Dermis microvascular lymphatic vessel endothelial cell (primary cell): ENCODE data around the gene ATP7B. TPM values are rescaled to one million over a fixed set of nuclear protein-coding genes. Genes with fewer than 3 reads are reported as not detected.
A peak's percentile ranks its signal among the peaks of the same experiment; 100 is the strongest.

Source experiments
- DNase-seq, 2 donors: peaks; one replicate each; pipeline versions ENCODE4 v3.0.0 to v3.0.0-alpha.2; 2010; ENCODE audit warnings: low read depth in 2 of 2
- total RNA-seq: library from RNA; depleted of rRNA; stranded (reverse); fragments of >200 nt; gene quantifications from 2 replicates; pipeline ENCODE4 v1.2.1, GENCODE V29; 2014

ATP7B gene
- total RNA-seq, 1 donor from 2014 or later: 5.1 TPM

DNA sequence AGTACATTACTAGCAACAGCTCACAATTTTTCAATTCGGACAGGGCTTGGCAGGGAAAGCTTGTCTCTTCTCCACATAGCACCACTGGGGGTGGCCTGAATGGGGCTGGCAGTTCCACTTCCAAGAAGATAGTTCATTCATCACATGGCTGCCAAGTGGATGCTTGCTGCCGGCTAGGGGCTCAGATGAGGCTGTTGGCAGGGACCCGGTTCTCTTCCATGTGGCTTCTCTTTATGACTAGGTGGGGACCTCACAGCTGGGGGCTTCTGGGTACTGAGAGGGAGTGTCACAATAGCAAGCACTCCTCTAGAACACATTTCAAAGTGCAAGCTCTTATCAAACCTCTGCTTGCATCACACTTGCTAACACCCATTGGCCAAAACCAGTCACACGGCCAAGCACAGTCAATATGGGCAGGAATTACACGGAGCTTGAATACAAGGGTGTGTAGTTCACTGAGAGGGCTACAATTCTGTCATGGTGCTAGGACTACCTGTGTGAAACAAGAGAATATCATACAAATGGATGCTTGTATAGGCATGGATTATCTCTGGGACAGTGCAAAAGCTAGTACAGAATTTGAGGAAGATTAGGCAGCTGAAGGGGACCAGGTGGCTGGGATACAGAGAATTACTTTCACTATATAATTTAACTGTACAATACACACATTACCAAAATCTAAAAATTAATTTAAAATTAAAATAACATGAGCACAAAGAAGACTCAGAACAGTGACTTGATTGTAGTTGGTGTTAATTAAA is 32.3 kb downstream of the ATP7B start:
- no peak for DNase-seq

DNA sequence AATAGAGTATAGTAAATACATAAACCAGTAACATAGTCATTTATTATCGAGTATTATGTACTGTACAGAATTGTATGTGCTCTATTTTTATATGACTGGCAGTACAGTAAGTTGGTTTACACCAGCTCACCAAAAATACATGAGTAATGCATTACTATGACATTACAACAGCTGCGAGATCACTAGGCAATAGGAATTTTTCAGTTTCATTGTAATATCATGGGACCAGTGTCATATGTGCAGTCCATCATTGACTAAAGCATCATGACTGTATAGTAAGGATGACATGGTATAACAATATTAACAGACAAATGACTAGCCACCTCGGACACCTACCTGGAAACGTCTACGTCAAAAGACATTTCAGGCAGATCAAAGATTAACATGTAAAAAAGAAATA is 33.6 kb downstream of the ATP7B start:
- DNase-seq: no peak

DNA sequence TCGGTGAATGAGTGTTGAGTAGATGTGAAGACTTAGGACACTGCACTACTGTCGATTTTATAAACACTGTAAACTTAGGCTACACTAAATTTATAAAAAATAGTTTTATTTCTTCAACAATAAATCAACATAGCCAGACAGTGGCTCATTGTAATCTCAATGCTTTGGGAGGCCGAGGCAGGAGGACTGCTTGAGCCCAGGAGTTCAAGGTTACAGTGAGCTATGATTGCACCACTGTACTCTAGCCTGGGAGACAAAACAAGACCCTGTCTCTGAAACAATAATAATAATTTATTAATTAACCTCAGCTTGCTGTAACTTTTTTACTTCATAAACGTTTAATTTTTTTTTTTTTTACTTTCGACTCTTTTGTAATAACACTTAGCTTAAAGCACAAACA is 34.4 kb downstream of the ATP7B start:
- no peak for DNase-seq

DNA sequence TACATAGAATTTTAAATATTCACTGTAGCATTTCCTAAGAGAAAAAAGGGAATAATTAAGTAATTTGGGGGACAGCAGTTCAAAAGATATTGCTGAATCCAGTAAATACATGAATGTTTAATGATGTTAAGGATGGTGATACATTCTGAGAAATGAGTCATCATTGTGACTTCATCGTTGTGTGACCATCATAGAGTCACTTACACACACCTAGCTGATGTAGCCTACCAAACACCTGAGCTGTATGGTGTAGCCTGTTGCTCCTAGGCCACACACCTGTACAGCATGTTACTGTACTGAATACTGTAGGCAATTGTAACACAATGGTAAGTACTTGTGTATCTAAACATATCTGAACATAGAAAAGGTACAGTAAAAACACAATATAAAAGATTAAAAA is 34.8 kb downstream of the ATP7B start:
- DNase-seq: no peak

DNA sequence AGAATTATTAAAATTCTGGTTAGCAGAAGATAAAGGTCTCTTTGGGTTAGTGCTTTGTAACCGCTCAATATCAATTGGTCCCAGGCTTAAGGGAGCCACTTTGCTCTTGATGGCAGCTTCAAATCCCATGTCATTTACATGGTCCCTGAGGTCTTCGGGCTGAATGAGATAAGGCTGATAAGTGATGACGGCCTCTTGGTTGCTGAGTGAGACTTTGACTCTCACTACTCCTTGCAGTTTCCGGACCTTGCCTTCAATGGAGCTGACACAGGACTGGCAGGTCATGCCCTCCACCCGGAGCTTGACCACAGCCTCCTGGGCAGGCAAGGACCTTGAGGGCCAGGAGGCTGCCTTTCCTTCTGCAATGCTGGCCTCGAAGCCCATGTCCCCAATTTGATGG is 36.8 kb downstream of the ATP7B start:
- no peak for DNase-seq

DNA sequence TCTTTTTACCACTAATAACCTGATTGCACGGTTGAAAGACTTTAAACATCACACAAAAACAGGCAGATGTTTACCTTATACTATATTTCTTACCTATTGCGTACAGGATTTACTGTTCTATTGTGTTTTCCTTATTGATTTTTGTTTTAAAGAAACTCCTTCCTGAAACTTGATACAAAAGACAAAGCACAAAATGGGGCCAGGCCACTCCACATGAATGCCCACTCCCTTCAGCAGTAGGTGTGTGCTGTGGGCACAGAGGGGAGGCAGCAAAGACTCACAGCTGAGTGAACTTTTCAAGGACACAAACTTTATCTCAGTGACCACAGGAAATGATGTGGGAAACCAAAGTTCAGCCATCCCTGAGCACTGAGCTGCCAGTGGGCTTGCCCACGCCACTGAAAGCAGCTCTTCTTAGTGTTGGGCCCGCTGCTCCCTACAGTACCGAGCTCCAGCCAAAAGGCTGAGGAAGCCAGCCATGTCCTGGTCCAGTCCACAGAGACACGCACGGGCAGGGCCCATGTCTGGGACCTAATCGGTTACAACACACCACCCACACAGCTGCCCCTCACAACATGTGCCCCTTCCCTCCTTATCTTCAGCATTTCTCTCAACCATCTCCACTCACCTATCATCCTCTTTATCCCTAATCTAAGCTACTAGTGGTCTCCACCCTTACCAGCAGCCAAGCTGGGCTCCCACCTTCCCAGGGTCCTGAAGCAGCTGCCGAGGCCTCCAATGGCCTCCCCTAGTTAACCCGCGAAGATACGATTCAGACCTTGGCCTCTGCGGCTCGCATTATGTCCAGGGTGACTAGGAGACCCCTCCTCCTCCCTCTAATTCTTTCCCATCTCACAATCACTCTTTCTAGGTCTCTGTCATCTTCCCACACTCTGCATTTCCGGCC is 39.5 kb downstream of the ATP7B start:
- DNase-seq: no peak

DNA sequence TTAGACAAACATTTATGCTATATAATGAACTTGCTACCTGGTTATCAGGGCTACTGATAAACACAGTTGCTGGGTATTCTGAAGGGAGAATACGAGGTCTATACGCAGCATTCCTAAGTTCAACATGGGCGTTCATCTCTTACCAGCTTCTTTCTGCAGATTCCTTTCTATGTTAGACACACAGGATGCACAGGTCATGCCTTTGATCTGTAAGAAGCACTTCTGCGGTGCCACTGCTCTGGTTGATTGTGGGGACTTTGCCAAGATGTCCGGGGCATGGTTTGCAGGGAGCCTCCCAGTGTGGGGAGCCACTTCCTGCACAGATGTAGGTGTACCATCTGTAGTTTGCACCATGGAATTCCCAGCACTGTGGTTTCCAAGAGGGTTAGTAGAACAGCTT is 40.9 kb downstream of the ATP7B start:
- no peak for DNase-seq

DNA sequence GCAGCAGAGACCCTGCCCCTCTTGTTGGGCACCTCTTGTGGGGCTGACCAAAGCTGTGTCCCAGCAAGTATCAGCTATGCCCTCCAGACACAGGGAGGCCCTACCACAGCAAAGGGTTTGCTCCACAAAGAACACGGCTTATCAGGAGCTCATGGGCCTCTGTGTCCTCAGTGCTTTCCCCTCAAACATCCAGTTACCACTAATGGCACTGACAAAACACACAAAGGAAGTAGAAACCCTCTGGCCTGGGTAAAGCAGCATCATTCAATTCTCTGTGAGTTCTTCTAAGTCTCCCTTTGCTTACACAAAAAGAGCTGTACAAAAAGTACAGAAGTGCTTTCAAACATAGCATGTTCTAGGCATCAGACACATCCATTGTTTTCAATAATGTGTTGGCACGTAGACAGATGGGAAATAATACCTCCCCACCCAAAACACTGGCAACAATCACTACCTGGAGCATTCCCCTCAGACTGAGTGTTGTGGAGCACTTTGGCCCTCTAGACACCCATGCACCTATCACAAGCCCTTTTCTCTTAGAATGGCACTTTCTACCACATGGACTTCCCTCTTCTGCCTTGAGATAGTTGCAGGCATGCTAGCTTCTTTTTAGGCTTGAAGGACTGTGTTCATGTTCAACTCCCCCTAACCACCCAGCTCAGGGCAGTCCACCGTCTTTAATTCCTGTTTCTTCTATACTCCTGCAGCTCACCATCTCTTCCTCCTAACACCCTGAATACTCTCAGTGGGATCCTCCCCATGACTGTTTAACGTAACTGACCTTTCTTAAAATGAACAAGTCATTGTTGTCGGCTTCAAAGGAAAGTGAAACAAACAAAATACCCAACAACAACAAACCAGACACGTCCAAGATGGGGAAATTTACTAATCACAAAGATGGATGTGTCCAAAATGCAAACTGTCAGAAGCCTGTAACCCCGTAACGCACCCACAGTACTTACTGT is 43.5 kb downstream of the ATP7B start:
- DNase-seq: no peak

DNA sequence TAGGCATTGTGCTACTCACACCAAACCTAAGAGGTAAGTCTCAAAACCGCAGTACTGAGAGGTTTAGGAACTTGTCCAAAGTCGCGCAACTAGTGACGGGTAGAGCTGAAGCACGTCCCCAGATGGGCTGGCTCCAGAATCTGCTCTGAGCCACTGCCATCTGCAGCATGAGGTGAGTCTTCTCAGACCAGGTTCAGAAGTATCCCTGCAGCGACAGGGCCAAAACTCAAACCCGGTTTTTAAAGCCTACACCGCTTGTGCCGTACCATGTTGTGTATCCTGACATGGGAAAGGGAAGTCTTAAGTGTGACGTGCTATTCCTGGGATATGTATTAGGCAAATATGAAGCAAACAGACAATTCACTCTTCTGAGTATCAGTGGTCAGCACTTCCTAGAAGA is 45.1 kb downstream of the ATP7B start:
- no peak for DNase-seq

DNA sequence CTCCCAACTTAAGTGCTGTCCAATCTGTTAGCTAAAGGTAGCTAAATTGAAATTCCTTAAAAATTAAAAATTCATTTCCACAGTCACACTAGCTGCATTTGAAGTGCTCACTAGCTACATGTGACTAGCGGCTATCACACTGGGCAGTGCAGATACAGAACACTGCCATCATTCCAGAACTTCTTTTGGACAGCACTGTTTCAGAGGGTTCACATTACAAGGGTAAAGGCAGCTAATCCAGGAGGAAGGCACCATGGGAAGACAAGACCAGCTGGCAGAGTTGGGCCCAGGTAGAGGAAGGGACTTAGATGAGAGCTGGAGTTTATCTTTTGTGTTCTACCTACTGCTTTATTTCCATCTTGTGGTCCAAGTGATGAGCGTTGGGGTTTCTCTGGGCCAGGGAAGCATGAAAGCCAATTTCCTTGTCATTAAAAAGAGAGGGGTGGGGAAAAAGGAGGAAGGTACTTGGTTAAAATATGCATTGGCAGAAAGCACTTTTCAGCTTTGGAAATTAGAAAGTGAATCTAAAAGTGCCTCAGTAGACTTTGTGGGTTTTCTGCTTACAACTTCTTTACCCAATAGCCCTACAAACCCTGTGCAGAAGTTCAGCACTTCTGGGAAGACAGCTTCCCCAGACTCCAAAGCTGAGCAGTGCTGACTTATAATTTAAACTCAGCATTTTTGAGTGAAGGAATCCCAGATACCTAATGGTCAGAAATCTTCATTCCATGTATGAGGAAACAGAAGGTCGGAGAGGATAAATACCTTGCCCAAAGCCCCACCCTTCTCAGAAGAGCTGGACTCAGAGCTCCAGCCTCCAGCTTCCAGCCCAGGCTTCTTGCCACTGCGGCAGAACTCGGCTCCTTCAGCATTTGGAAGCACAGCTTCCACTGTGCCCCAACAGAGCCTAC is 49.5 kb downstream of the ATP7B start:
- DNase-seq: no peak

DNA sequence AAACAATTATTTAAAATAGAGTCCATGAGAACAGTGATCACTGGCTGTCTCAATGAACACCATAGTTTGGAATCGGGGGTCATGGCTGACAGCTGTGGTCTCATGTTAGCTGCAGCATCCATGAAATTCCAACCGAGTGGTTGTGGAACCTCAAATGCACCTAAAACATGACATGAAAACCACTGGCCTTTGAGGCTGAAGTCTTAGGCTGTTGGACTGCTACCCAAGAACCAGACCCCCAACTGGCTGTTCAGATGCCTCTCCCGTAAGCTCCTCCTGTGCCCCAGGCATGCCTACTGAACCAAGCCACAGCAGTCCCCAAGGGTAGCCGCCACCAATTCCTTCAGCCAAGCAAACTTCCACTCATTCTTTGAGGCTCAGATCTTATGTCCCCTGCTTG is 50.5 kb downstream of the ATP7B start:
- no peak for DNase-seq

DNA sequence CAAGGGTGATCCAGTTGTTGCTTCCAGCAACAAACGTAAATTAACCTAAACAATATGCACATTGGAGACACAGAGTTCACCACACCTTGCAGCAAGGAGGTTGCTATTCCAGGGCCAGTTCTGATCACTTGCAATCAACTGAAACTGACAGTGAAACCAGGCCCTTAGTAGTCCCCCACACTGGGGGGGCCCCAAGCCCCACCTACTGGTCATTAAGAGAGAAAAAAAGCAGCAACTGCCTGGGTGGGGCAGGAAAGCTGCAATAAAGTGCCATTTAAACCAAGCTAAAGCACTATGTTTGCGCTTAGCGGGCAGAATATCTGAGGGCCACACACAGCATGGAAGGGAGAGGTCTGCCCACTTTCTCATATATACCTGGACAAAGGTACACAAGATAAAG is 51.5 kb downstream of the ATP7B start:
- DNase-seq: no peak

DNA sequence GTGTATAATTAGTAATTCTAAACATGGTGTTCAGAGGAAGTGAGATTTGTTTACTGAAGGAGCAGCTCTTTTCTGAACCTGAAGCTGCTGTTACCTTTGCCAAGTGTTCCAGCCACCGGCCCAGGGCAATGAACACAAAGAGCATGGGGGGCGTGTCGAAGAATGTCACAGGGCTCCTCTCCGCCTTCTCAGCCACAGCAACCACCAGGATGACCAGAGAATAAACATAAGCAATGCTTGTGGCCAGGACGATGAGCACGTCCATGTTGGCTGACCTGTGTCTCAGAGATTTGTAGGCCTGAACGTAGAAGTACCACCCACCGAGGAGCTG is 53.1 kb downstream of the ATP7B start:
- no peak for DNase-seq

DNA sequence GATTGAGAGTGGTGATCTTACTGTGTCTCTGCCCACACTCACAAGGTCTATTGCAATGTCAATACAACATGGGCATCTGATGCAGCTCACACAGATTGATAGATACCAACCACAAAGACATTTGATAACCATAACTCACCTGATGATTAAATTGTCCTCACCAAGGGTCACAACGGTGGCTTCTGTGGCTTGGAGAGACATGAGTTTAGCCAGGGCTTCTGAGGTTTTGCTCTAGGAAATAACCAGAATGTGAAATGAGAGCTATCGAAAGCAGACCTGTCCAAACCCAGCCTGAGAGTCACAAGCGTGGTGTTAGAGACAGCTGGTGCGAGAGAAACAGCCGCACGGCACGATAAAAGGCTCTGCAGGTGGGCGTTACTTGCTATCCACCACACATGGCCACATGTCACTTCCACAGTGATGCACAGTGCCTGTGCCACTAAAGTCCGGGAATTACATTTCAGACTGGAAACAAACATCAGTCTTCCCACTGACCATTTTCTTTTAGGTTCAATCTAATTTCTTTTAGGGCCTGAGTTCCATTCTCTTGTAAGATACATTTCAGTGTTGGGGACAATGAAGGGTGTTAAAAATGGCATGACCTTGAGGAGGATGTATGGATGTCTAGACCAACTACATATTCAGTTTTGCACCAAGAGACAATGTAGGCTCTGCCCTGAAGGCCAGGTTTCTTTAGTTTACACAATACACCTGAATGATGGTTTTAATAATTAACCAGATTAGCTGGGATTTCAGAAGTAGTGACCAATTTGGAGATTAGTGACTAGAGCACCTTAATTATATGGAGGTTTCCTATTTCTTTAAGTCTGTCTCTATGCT is 53.7 kb downstream of the ATP7B start:
- DNase-seq: no peak

DNA sequence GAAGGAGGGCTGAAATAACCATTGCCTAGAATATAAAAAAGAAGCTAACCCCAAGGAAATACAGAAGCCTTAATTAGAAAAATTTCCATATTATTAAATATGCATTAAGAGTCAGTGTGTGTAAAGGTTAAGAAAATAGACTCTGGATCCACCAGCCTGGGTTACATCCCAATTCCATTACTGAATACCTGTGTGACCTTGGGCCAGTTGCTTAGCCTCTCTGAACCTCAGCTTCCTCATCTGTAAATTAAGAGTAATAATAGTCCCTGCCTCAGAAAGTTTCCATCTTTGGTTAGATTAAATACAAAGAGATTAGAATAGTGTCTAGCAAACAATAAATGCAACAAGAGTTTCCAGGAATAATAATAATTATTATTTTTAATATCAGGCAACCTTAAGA is 54.5 kb downstream of the ATP7B start:
- DNase-seq: no peak

DNA sequence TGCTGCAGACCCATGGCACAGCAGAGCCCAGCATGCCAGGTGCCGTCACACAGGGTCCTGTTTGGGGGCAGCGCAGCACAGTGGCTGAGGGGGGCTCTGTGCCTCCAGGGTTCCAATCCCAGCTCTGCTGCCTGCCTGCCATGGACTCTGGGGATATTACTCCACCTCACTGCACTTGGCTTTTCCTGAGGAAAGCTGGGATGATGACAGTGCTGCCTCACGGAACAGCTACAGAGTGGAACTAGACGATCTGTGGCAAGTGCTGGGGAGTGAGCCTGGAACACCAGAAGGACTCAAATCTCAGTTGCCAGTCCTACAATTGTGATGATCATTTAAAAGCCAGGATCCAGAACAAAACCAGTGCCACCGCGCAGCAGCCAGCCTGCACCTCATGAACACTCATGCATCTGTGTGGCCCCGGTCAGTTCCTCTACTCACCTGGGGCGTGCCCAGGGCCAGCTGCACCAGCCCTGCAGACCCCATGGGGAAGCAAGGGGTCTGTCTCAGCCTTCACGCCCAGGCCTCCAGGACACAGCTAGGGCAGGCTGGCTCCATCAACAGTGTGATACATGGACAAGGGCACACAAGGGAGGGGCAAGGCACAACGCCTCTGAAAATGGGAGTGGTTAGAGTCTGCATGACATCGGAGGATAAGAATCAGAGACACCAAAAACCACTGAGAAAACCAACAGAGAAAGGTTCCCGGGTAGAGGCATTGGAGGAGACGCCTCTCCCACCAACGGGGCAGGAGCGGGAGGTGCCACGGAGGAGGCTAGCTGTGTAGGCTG is 55.2 kb downstream of the ATP7B start:
- no peak for DNase-seq

DNA sequence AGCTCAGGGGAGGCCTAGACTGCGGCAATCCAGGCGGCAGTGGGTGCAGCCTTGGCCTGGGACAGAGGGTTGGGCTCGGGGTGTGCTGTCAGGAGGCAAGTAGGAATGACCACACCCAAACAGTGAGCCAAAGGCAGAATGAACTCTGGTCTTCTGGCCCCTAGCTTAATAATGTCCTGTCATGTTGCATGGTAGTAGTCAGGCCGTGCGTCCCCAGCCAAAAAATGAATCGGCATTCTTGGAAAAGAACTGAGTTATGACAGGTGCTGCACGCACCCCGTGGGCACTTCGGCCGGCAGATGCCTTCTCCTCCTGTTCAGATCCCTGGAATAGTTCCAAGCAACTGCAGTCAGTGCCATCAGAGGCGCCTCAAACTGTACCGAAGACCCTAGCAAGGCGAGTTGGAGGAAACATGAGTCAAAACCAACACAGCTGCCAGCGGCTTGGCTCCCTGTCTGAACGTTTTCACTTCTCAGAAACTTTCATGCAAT is 55.9 kb downstream of the ATP7B start:
- DNase-seq: peak in 1 of 2 donors; percentile 15

DNA sequence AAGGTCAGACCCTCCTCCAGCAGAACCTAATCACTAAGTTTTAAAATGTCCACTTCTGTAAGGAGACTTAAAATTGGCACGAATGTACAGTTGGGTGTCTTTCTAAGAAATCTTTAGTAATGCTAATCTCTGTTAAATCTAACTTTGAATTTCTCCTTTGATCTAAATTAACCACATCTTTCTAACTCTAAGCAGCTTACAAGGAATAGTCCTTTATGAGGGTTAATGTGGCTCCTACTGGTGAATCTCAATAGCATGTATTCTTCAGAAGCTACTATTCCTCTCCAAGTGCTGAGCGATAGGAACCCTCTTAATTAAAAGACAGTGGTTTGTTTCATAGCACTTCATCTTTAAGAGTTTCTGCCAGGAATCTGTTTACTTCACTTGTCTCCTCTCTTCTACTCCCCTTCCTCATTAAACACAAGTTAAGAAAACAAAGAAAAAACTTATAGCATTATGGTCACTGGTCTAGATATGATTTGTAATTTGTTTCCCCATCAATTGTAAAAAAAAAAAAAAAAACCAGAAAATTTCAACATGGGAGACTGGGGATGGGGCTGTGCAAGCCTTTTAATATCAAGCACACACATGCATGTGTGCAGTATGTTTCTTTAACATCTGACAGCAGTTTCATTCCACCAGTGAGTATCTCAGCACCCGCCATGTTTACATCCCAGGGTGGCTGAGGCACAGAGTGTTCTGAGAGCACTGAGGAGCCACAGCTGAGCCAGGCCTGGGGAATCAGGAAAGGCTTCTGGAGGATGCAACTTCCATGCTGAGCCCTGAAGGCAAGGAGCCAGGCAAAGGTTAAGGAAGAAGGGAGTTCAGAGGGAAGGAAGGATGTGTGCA is 57.7 kb downstream of the ATP7B start:
- DNase-seq: no peak
